Measurements from ENCODE around the gene MAP4K2.

MAP4K2 gene

DNA sequence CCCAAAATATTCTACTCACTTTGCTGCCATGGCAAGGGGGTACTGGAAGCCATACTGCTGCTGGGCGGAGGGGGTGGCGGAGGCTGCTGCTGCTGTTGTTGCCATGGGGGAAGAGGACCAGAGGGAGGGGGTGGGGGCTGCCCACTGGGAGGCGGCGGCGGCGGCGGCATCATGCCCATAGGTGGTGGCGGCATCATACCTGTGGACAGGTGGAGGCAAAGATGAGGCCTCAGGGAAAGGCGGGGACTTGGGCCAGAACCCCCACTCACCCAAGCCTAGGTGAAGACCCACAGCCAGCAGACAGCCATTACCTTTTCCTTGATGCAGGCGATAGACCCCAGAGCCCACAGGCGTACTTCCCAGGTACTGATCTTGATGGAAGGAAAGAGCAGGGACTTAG, 36.1 kb downstream of the MAP4K2 start:
- no peak for DNase-seq

DNA sequence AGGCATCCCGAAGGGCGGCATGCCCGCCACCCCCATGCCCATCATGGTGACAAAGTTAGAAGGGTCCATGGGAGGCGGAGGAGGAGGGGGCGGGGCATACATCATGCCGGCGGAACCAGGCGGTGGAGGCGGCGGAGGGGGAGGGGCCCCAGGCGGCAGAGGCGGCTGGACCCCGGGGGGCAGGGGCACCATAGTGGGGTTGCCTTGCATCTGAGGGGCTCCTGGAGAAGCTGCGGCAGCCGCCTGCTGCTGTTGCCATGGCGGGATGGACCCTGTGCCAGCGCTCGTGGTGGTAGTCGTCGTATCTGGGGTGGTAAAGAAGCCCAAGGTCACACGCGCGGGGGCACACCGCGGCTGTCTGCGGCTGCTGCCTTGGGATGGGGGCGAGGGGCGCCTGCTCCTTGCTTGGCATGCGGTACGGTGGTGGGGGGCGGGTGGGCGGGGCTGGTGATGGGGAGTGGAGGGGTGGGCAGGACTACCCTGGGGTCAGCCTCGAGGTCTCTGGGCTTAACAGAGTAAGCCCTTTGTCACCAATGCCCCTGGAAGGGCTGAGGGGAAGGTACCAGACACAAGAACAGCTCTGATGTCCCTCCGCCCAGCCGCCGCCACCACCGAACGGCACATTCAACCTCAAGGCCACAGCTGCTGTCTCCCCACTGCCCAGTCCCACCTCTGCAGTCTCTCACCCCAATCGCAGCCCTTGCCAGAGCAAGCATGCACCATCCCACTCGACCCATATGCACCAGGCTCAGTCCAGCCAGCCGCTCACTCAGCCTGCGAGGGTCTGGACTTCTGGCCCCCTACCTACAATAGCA, 37.0 kb downstream of the MAP4K2 start:
- DNase-seq = no peak

- no peak for DNase-seq
Observed at GRCh38 chr11:64765291-64765850, 37.6 kb downstream of the MAP4K2 start.

DNA sequence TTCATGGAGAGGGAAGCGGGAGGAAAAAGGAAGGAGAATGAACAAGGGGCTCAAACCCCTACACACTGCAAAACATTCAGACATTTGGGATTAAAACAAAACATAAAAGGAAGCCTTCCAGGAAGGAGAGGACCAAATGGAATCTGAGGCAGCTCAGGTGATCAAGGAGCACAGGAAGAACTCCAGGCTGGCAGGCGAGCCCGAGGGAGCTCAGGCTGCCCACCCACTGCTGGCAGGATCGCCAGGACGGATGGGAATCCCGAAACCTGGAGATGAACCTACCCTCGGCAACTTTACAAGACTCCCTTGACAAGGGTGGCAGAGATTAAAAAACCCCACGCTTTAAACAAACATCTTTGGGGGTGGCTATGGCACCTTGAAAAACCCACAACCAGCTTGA, 38.3 kb downstream of the MAP4K2 start:
- DNase-seq = no peak

DNA sequence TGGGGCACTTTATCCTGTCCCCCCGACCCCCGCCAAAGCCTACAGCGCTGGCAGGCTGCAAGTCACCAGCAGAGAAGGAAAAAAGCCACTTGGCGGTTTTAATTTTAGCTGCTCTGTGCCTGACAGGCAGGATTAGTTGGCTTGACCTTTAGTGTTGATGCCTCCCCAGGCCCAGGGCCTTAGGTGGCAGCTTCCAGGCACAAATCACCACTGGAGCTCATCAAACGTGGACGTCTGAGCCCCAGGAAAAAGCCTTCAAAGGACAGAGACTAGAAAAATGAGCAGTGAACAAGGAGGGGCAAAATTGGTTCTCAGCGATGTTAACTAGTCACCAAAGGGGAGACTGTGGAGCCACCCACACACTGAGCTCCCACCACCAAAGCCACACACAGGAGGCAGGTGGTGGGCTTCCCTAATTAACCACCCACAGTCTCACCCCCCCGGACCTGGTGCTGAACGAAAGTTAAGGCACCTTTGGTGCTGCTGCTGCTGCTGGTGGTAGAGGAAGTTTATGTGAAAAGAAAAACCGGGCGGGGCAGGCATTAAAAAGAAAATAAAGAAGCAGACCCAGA, 38.9 kb downstream of the MAP4K2 start:
- peak; percentile 22 to 62 for DNase-seq

DNA sequence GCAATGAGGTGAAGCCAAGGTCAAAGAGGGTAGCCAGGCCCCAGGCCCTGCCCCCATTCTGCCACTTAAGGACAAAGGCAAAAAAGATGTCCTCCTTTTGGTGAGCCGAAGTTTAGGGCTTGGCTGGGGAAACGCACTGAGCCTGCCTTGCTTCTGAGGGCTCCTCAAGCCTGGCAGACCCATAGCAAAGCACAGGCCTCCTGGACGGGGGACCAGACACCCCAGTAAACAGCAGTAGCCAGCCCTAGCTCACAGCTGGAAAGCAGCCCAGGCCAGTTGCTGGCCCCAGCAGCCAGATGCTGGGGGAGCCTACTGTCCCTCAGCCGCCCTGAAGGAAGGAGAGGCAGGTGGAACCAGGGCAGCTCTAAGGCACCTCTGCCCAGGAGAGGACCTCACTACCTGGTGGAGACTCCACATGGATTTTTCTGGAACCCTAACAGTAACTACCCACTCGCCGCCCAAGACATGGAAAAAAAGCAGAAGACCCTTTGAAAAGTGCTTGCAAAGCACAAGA, 39.4 kb downstream of the MAP4K2 start:
- no peak for DNase-seq

DNA sequence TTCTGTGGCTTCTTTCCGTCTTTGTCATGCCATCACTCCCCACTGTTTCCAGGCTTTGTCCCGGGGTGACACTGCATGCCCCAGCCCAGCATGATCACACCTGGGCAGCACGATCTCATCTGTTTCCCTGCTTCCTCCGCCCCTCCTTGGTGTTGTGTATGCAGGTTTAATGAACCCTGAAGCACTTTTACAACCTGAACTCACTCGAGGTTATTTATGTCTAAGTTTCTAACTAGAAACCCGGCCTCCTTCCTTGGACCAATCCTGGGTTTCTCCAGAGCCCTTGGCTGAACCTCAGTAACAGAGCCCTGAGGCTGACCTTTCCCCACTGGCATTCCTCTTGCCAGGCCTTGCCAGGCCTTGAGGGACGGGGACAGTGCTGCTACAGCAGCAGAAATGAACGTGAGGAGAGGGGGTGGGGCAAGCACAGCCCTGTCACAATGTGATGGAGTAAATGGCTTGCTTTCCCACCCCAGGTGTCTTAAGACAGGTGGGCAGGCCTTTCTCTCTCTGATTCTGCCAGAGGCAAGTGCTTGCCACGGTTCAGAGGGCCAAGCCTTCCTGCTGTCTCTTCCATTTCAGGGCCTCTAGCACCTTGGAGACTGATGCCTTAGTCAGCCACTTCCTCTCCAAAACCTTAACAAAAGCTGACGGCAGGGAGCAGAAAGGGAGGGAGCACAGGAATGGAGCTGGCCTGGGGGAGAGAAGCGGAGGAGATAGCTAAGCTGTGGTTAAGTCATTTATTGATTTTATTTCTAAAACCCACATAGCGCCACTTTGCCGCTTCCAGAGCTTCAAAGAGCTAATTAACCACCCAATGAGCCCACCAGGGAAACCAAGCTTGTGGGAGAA, 40.1 kb downstream of the MAP4K2 start:
- DNase-seq = no peak

GRCh38 chr11:64762277-64762673, 40.7 kb downstream of the MAP4K2 start:
- DNase-seq = no peak

DNA sequence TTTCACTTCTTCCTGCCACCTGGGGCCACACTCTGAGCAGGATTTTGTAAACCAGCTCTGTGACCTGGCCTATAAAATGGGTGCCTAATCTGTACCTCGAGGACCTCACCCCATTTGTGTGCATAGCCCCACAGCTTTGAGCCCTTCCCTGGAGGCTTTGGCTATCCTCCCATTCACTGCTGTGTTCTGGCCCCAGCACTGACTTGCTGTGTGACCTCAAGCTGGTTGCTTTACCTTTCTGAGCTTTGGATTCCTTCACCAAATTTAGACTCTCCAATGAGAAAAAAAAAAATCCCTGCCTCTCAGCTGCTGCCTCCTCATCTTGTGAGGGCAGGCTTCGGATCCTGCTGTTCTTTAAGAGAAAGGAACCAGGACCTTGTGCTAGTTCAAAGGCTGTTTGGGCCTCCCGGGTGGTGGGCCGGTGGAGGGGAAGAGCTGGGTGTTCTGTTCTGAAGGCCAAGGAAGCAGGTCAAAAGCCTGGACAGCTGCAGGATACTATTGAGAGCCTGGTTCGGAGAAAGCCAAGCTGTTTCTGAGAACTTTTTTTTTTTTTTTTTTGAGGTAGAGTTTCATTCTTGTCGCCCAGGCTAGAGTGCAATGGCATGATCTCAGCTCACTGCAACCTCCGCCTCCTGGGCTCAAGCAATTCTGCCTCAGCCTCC, 42.1 kb downstream of the MAP4K2 start:
- no peak for DNase-seq

DNA sequence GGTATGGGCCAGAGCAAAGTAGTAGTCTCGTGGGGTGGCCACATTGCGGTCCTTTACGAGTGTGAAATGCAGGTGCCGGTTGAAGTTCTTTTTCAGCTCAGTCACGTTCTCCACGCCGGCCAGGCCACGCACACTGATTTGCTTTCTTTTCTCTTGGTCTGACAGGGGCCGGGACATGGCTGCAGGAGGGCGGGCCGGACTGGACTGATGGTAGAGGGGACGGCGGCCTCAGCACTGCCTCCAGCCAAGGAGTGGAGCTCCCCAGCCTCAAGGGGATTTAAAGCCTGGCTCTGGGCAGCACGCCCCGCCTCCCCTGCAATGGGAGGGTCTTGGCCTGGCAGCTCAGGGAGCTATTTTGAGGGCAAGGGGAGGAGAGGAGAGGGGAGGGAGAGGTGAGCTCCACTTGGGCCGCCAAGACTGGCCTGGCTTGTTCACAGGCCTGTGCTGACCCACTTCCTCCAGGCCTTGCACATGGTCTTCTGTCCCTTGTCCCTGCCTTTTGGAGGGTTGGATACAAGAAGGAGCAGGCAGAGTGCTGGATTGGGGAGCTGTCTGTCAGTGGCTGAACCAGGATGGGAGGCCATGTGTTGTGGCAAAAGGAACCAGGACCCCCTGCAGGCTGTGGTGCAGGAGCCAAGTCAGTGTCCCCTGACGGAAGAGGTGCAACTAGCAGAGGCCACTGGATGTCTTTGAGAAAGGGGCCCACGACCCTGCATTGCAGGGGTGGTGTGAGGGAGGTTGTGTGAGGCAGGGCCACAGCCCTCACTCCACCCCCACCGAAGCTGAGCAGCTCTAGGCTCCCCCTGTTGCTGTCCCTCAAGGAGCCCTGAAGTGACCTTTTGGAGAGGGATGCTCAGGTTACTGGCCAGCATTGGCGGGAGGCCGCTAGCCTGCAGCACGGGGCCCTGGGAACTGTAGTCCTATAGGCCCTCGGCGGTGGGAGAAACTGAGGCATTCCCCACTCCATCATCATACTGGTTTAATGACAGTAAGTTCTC, 43.0 kb downstream of the MAP4K2 start, which contains the start of gene PYGM:
TSS of gene PYGM (minus strand) at position 253 of the 998 bp plus-strand sequence. CDS start at position 177, 76 bp downstream.
- DNase-seq = no peak

- peak in 1 of 2 experiments; percentile 17 for DNase-seq
Observed at GRCh38 chr11:64759131-64759721, 43.8 kb downstream of the MAP4K2 start.

DNA sequence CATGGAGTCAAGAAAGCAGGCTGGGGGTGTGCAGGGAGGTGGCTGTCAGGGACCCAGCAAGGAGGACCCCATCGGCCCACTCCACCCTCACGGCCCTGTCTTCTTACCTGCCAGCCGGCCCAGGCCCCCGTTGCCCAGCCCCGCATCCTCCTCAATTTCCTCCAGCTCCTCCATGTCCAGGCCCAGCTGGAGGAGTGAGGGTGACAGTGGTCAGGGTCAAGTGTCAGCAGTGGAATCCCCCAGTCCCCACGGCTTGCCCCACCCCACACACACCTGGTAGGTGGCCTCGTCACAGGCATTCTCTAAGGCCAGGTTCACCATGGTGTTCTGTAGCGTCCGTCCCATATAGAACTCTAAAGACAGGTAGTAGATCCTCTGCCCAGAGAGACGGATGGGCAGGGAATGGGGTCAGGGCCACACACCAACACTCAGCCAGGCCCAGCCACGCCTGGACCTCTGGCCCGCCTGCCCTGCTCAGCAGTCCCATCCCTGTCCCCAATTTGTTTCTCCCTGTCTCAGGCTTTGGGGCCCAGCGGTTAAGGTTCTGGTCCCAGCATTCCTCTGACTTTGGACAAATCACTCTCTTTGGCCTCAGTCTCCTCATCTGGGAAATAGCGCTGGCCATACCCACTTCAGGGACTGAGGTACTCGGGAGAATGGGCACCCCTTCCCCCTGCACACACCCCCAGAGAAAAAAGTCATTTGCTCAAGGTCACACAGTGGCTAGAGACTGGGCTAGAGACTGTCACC, 44.5 kb downstream of the MAP4K2 start:
- no peak for DNase-seq

DNA sequence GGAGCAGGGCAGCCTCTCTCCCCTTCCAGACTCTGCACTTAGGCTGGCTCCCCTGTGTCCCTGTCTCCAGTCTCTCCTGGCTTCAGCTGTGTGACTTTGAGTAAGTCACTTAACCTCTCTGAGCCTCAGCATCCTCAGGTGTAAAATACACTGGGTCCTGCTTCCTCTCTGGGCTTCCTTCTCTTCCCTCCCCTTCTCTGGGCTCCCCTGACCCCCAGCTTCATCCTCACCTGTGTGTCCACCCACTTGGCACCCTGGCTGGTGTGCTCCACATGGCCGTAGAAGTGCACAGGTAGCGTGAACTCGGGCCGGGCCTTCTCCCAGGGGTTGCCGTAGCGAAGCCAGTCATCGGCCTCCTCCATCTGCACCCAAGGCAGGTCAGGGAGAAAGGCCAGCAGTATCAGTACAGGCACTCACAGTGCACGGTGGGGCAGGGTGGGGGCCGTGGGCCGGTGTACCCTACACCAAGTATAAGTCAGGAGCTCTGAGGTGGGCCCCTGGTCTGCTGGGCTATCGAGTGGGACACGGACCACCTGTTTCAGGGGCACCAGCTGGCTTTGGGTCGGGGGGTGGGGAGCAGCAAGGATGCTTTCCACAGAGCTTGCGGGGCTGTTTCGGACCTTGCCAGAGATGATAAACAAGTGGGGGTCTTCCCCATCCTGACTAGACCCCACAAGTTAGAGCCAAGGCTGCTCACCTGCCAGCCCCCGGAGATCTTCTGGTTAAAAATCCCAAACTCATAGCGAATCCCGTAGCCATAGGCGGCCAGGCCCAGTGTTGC, 45.3 kb downstream of the MAP4K2 start:
- no peak for DNase-seq

- DNase-seq = no peak
Observed at GRCh38 chr11:64755681-64756361, 47.2 kb downstream of the MAP4K2 start.

DNA sequence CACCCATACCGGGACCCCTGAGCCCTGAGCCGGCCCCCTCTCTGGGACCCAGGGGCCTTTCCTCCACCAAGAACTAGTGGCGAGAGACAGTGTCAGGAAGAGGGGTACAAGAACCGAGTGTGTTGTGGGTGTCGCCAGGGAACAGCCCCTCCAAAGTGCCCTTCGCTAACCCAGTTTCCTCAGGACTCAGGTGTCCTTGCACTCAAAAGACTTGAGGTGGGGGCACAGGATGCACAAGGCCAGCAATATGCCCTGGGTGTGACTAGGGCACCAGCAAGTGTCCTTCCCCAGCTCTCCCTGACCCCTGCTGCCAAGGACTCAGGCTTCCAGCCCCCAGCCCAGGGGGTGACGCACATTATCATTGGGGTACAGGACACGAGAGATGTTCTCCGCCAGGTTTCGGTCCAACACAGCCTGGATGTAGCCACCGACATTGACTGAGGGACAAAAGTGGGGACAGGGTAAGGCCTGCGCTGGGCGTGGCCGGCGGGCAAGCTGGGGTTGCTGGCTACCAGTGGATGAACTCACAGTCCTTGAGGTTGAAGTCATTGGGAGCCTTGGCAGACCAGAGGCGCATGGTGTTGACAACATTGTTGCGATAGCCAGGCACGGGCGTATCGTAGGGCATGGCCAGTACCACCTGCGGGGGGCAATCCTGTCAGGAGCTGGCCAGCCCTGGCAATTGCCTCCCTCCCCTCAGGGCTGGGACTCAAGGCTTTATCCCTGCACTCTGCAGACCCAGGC, 47.9 kb downstream of the MAP4K2 start:
- no peak for DNase-seq

GRCh38 chr11:64754124-64754918, 48.7 kb downstream of the MAP4K2 start:
- DNase-seq = no peak
